Coronary artery (tissue), 2 donors: Measurements from ENCODE around the gene ITGB4.

Experiments
- DNase-seq: peaks from one replicate; pipeline ENCODE4 v3.0.0-alpha.2; 2017; ENCODE audit warnings: low spot score
- H3K27ac ChIP-seq, 2 donors: fragments of 200-600 bp; sonication (generic); one replicate each; pipeline ENCODE4 v1.5.1; 2016 to 2019
- H3K4me3 ChIP-seq: fragments of 200-600 bp; sonication (generic); 2 replicates; pipeline ENCODE4 v1.5.1; 2016; ENCODE audit warnings: mild to moderate bottlenecking, moderate library complexity
- CTCF ChIP-seq: fragments of 200-600 bp; sonication (generic); IDR thresholded peaks from one replicate; pipeline ENCODE4 v1.5.1; 2019; ENCODE audit warnings: antibody characterized with exemption

Gene ITGB4

DNA sequence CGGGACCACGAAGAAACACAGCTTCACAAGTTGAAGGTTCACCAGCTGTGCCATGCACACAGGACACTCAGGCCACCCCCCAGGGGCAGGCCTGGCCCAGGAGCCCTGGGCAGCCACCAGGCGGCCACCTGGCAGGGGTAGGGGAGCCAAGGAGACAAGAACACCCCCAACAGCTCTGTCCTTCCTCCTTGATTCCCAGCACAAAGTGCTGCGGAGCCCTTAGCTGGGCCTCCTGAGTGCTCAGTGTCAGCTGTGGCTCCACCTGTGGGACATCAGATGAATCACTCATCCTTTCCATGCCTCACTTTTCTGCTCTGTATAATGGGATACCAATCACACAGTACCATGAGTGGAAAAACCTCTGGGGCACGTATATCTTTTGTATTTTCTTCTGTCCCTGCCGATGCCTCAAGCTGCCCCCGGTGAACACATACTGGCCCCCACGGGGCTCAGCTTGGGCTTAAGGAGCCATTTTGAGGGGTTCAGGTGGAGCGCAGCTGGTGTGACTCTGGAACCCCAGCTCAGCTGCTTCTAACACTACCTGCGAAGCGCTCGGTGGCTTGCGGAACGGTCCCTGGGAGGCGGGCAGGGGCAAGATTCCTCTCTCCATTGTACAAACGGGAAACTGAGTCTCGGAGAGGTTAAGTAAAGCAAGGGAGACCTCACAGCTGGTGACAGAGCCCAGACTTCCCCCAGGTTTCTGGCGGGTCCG is 31.7 kb downstream of the ITGB4 start:
- Histone ChIP-seq H3K27ac (no peak overlapping the region), H3K4me3 (peak overlapping the region; percentile 71)
- no peak for TF ChIP-seq CTCF
- no peak for DNase-seq

DNA sequence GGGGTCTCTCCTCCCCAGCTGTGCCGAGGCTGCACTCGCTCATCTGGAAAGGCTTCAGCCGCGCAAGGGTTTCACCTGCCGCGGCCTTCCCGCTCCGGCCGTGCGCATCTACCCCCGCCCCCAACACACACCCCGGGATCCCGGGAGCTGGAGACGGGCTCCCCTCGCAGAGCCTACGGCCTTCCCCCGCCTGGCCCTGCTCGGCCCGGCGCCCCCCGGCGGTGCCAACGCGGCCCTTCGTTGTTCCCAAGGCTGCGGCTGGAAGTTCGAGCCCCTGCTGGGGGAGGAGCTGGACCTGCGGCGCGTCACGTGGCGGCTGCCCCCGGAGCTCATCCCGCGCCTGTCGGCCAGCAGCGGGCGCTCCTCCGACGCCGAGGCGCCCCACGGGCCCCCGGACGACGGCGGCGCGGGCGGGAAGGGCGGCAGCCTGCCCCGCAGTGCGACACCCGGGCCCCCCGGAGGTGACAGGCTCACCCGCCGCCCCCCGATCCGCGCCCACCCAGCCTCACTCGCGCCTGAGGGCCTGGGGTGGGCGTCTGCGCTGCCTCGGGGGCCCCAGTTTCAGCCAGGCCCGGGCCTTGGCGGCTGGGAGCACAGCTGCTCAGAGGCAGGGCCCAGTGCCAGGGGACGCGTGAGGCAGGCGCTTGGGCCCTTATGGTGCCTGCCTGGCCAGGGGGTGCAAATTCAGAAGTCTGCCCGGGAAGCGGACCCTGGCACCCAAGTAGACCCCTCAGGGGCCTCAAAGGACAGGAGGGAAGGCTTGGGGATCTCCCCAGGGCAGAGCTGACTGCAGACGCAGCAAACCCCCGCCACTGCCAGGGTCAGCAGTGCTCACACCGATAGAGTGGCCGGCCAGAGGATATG is 32.5 kb downstream of the ITGB4 start:
- no peak for DNase-seq
- H3K27ac ChIP-seq: peak overlapping the region in 1 of 2 donors; percentile 50
- peak overlapping the region; percentile 71 for H3K4me3 ChIP-seq
- peak; percentile 61 for TF ChIP-seq CTCF

DNA sequence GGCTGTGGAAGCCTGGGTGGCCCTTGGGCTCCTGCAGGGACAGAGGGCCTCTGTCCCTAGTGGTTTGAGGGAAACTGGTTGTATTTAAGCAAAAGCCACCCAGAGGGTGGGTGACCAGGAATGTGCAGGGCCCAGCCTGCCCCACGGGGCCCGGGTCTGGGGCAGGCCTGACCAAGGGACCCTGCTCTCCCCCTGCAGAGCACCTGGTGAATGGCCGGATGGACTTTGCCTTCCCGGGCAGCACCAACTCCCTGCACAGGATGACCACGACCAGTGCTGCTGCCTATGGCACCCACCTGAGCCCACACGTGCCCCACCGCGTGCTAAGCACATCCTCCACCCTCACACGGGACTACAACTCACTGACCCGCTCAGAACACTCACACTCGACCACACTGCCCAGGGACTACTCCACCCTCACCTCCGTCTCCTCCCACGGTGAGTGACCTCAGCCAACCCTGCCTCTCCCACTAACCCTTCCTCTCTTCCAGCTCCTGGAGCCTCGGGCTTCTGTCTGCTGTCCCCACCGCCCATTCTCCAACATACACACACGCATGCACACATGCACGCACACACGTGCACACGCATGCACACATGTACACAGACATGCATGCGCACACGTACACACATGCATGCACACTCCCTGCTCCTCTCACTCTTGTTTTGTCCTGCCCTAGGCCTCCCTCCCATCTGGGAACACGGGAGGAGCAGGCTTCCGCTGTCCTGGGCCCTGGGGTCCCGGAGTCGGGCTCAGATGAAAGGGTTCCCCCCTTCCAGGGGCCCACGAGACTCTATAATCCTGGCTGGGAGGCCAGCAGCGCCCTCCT is 33.3 kb downstream of the ITGB4 start:
- DNase-seq: no peak
- no peak for TF ChIP-seq CTCF
- Histone ChIP-seq H3K27ac (no peak overlapping the region), H3K4me3 (peak overlapping the region; percentile 71)

GRCh38 chr17:75755205-75755901 is 34.1 kb downstream of the ITGB4 start:
- Histone ChIP-seq H3K4me3 (no peak overlapping the region), H3K27ac (no peak overlapping the region)
- DNase-seq: no peak
- TF ChIP-seq CTCF: no peak

DNA sequence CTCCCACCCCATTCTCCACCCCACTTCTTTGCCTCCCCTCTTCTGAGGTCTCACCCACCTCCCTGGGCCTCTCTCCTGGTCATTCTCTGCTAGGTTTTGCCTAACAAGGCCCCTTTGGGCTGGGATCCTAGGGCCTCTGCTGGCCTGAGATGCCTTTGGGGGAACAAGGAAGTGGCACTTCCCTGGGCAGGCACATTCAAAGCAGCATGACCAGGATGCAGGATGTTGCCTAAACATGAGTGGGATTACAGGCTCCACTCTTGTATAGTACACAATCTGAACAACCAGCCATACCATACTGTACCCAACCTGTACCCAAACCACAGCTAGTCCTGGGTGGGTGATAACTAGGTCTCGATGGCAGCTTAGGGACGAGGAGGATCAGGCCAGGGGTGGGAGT is 34.7 kb downstream of the ITGB4 start:
- Histone ChIP-seq H3K27ac (no peak overlapping the region), H3K4me3 (no peak overlapping the region)
- no peak for DNase-seq
- TF ChIP-seq CTCF: no peak

DNA sequence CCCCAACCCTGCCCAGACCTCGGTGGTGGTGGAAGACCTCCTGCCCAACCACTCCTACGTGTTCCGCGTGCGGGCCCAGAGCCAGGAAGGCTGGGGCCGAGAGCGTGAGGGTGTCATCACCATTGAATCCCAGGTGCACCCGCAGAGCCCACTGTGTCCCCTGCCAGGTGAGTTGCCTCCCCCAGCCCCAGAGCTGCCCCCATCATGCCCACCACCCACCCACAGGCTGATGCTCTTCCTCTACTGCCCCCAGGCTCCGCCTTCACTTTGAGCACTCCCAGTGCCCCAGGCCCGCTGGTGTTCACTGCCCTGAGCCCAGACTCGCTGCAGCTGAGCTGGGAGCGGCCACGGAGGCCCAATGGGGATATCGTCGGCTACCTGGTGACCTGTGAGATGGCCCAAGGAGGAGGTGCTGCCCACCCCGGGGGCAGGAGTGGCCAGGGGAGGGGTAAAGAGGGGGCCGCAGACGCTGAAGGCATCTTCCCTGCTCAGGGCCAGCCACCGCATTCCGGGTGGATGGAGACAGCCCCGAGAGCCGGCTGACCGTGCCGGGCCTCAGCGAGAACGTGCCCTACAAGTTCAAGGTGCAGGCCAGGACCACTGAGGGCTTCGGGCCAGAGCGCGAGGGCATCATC is 35.3 kb downstream of the ITGB4 start:
- no peak for TF ChIP-seq CTCF
- Histone ChIP-seq H3K4me3 (no peak overlapping the region), H3K27ac (no peak overlapping the region)
- no peak for DNase-seq
